Ecto neural progenitor cell (in vitro differentiated cells): ENCODE measurements around the gene C11orf97.
A peak's percentile ranks its signal among the peaks of the same experiment; 100 is the strongest.
"Not testable (repeated sequence)": the region's sequence is repeated elsewhere in the genome, so short reads cannot be mapped to it uniquely, and the experiment has no call there.

ENCODE experiments used
- DNase-seq: peaks from one replicate; pipeline ENCODE4 v3.0.0-alpha.2; 2018; ENCODE audit warnings: low spot score

The C11orf97 gene

GRCh38 chr11:94525546-94526324 lies 13.5 kb downstream of the C11orf97 start:
- no peak for DNase-seq

GRCh38 chr11:94526645-94527438 lies 14.6 kb downstream of the C11orf97 start:
- DNase-seq = no peak

GRCh38 chr11:94528551-94528950 lies 16.3 kb downstream of the C11orf97 start:
- no peak for DNase-seq

GRCh38 chr11:94532211-94532610 lies 19.9 kb downstream of the C11orf97 start:
- no peak for DNase-seq

- DNase-seq = no peak
These were observed 20.9 kb downstream of the C11orf97 start for GRCh38 chr11:94533206-94533605.

GRCh38 chr11:94533696-94534630 lies 21.7 kb downstream of the C11orf97 start:
- no peak for DNase-seq

- DNase-seq = no peak
These were observed 24.1 kb downstream of the C11orf97 start for GRCh38 chr11:94536386-94536785.

GRCh38 chr11:94537031-94537600 lies 24.9 kb downstream of the C11orf97 start:
- no peak for DNase-seq

- no peak for DNase-seq
These were observed 27.2 kb downstream of the C11orf97 start for GRCh38 chr11:94539420-94539819.

GRCh38 chr11:94543695-94544645 lies 31.7 kb downstream of the C11orf97 start, which contains the start of gene FUT4:
FUT4 (plus strand) TSS chr11:94543921; CDS start chr11:94544134, 213 bp downstream.
- peak; percentile 88 for DNase-seq

- peak; percentile 70 for DNase-seq
These were observed 32.5 kb downstream of the C11orf97 start for GRCh38 chr11:94544646-94545263.

- DNase-seq = peak; percentile 54
These were observed 33.3 kb downstream of the C11orf97 start for GRCh38 chr11:94545264-94546161.

GRCh38 chr11:94546162-94546470 lies 33.9 kb downstream of the C11orf97 start:
- no peak for DNase-seq

GRCh38 chr11:94546886-94547285 lies 34.6 kb downstream of the C11orf97 start:
- no peak for DNase-seq

GRCh38 chr11:94549146-94549545 lies 36.9 kb downstream of the C11orf97 start:
- DNase-seq = no peak

GRCh38 chr11:94550513-94550912 lies 38.3 kb downstream of the C11orf97 start:
- DNase-seq = no peak

- no peak for DNase-seq
These were observed 41.7 kb downstream of the C11orf97 start for GRCh38 chr11:94553938-94554337.

- DNase-seq = not testable (repeated sequence)
These were observed 43.6 kb downstream of the C11orf97 start for GRCh38 chr11:94555752-94556329.

GRCh38 chr11:94557421-94557820 lies 45.2 kb downstream of the C11orf97 start:
- no peak for DNase-seq
